T-helper 17 cell (primary cell): ENCODE results near the gene HELZ2. TPM values are rescaled to one million over a fixed set of nuclear protein-coding genes. Genes with fewer than 3 reads are reported as not detected.
"Not testable (repeated sequence)": the region's sequence is repeated elsewhere in the genome, so short reads cannot be mapped to it uniquely, and the experiment has no call there.

Experiments used
- ATAC-seq: fragments of 150-1000 bp; cut with Tn5 transposase; 2 replicates; pipeline ENCODE4 v1.10.0; 2021; ENCODE audit warnings: mild to moderate bottlenecking, moderate library complexity
- DNase-seq, 3 donors: peaks; one replicate each; pipeline versions ENCODE4 v3.0.0 to v3.0.0-alpha.2; 2020 to 2021
- H3K9me3 ChIP-seq: one replicate; pipeline ENCODE4 v1.7.0; 2013; ENCODE audit warnings: low read length, mild to moderate bottlenecking; ENCODE audit not compliant: control insufficient read depth, poor library complexity, severe bottlenecking
- H3K27ac Mint-ChIP-seq: one replicate; pipeline ENCODE4 v1.8.0; 2022; ENCODE audit warnings: mild to moderate bottlenecking, moderate library complexity, mixed read lengths
- H3K27me3 Mint-ChIP-seq: one replicate; pipeline ENCODE4 v1.8.0; 2022; ENCODE audit warnings: mixed read lengths
- H3K36me3 Mint-ChIP-seq: one replicate; pipeline ENCODE4 v1.8.0; 2022; ENCODE audit warnings: low read depth, mixed read lengths
- H3K4me1 Mint-ChIP-seq: one replicate; pipeline ENCODE4 v1.8.0; 2022; ENCODE audit warnings: mild to moderate bottlenecking, mixed read lengths
- H3K4me3 Mint-ChIP-seq: one replicate; pipeline ENCODE4 v1.8.0; 2022; ENCODE audit warnings: mild to moderate bottlenecking, moderate library complexity, mixed read lengths
- total RNA-seq, 4 donors: library from RNA in 2 of 4; stranded (reverse) in 2 of 4; gene quantifications; one replicate each; pipeline ENCODE4 v1.2.3 and lab custom pipeline; 2022 to 2026

HELZ2 gene
- total RNA-seq, 2 donors from 2014 or later: 48.0 to 54.8 TPM

DNA sequence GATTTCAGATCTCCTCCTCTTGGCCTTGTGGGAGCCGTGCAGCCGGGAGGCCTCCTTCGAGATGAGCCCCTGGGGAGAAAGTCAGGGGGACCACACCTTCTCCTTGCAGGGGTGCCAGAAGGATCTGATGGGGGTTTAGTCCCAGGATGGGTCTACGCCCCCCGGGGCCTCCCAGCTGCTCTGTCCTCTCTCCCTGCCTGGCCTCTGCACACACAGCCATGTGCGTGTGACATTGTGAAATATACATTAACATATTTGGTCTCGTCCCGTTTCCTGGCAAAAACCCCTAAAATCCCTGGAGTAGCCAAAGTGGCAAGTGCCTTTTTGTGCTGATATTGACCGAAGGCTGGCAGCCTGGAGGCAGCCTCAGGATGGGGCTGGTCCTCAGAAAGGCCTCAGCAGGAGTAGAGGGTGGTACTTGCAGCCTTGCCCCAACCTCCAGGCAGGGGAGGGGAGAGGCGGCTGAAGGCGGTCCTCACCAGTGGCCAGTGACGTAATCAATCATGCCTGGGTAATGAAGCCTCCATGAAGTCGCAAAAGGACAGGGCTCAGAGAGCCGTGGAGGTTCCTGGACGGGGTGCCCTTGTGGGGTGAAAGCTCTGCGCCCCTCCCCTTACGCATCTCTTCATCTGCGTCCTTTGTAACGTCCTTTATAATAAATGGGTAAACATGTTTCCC is 5.1 kb upstream of the HELZ2 start:
- no peak overlapping the region for H3K27ac Mint-ChIP-seq
- no peak for DNase-seq
- H3K9me3 ChIP-seq: no peaks in the 10 kb centered on the region
- no peaks in the 10 kb centered on the region for H3K36me3 Mint-ChIP-seq
- H3K4me1 Mint-ChIP-seq: peaks cover 2% of the 10 kb centered on the region
- peaks cover 4% of the 10 kb centered on the region for H3K27me3 Mint-ChIP-seq
- ATAC-seq: no peak
- H3K4me3 Mint-ChIP-seq: no peak overlapping the region

DNA sequence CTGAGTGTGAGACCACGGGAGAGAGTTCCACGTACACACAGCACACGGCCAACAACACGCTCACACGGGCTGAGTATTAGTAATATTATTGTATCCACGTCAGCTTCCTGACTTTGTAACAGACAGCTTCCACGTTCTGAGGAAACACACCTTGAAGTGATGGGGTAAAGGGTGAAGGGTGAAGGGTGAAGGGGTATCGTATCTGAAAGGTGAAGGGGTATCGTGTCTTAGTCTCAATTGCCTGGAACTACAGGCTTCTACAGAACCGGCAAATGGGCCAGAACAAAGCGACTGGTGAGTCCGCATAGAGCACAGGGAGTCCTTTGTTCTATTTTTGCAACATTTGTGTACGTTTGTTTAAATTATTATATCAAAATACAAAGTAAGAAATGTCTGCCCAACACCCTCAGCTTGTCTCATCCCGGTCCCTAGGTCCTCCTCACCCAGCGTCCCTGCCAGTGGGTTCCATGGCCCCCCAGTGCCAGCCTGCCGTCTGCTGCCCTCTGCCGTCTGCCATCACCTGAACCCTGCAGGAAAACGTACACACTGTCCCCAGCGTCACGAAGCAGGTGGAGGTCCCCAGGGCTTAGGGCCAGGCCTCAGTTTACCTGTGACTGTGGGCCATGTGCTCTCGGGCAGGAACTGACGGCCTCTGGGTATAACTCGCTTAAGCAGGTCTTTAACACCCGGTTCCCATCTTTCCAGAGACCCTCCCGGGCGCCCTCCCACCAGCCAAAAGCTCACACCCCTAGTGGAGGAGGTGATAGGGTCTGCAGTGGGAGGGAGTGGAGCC is 4.4 kb upstream of the HELZ2 start:
- no peak for DNase-seq
- ATAC-seq: no peak
- H3K27ac Mint-ChIP-seq: no peak overlapping the region

DNA sequence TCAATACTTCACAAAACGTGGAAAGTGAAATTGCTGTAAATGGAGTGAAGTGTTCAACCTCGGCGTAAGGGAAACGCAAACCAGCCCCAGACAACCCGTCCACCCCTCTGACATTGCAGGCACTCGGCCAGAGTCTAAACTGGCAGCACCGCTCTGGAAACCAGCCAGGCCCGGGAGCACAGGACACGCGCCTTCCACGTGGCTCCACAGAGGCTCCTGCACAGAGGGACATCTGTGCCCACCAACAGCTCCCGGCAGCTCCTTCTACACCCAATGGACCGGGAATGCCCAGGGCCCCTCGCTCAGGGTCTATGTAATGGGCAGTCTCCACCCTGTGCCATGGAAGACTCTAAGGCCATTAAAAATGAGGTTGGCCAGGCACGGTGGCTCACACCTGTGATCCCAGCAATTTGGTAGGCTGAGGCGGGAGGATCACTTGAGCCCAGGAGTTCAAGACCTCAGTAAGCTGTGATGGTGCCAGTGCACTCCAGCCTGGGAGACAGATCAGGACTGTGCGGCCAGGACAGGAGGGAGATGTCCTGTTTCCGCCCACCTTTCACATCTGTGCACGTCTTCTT is 3.4 kb upstream of the HELZ2 start:
- Mint-ChIP-seq H3K4me1 (no peaks in the 10 kb centered on the region), H3K4me3 (no peak overlapping the region), H3K27me3 (peaks cover 4% of the 10 kb centered on the region), H3K27ac (no peak overlapping the region), H3K36me3 (no peaks in the 10 kb centered on the region)
- DNase-seq (no peak), ATAC-seq (no peak)
- H3K9me3 ChIP-seq: no peaks in the 10 kb centered on the region

More for the DNA sequence above, 4.4 kb upstream of the HELZ2 start:
- Mint-ChIP-seq H3K36me3 (no peaks in the 10 kb centered on the region), H3K4me3 (no peak overlapping the region), H3K4me1 (no peaks in the 10 kb centered on the region), H3K27me3 (peaks cover 4% of the 10 kb centered on the region)
- no peaks in the 10 kb centered on the region for H3K9me3 ChIP-seq

DNA sequence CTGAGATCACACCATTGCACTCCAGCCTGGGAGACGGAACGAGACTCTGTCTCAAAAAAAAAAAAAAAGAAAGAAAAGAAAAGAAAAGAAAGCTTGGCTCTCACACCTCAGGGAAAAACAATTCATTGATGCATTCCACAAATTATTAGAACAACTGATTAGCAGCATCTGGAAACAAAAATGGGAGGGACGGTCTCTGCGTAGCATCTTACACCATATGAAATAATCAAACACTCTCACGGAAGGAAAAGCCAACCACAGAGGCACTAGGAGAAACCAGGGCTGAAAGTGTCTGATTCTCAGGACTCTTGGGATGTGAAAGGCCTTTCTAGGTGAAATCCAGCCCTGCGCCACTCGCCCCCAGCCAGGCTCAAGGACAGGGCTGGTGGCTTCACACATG is 2.3 kb upstream of the HELZ2 start:
- no peak overlapping the region for H3K27ac Mint-ChIP-seq
- ATAC-seq (no peak), DNase-seq (no peak)
- H3K9me3 ChIP-seq: no peaks in the 10 kb centered on the region
- peak overlapping the region; percentile 66 for H3K4me3 Mint-ChIP-seq
- no peaks in the 10 kb centered on the region for H3K36me3 Mint-ChIP-seq
- H3K27me3 Mint-ChIP-seq: peaks cover 4% of the 10 kb centered on the region
- no peaks in the 10 kb centered on the region for H3K4me1 Mint-ChIP-seq

DNA sequence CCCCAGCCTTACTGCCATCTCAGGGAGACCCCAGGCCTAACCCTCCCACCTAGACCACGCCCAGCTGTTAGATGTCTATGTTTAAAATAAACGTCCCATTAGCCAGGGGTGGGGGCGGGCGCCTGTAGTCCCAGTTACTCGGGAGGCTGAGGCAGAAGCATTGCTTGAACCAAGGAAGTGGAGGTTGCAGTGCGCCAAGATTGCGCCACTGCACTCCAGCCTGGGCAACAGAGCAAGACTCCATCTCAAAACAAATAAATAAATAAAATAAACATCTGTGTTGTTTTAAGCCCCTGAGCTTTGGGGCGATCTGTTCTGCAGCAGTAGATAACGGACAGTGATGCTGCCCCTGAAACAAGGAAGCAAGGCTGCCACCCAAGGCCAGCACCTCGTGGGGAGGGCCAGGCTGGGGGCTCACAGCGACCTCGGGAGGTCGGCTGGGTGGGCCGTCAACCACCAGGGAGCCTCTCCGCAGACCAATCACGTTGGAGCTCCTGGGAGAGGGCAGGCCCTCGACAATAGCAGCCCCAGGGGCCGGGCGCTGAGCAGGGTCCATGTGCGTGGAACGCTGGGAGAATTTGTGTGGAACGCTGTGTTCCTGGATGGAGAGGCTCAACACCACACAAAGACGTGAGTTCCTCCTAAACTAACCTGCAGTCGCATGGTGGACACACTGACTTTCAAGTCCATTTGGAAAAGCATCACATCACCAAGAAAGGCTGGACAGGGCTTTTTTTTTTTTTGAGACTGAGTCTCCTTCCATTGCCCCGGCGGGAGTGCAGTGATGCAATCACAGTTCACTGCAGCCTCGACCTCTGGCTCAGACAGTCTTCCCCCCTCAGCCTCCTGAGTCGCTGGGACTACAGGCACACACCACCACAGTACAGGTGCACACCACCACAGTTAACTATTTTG is 1.0 kb upstream of the HELZ2 start:
- Mint-ChIP-seq H3K27ac (no peak overlapping the region), H3K27me3 (peaks cover 4% of the 10 kb centered on the region)
- no peak for ATAC-seq

DNA sequence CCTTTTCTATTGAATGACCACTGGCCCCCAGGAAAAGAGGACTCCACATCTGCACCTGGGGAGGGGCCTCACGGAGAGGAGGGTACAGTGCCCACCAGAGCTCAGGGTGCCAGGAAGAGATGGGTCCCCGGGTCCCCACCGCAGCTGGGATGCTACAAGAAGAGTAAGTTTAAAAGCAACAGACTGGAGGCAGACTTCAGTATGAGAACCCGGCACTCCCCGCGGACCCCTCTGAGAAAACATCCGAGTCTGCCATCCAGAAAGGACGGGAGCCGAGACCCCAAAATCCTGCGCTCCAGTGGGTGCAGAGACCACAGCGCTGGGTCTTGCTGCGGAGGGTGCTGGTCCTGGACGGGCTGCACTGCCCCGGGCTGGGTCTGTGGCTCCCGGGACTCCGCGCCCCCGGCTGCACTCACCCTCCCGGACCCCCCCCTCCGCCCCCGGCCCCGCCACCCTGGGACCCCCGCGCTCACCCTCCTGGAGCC is 350 bp downstream of the HELZ2 start:
- Mint-ChIP-seq H3K27me3 (peaks cover 4% of the 10 kb centered on the region), H3K4me1 (peaks cover 5% of the 10 kb centered on the region), H3K36me3 (no peaks in the 10 kb centered on the region), H3K4me3 (peak overlapping the region; percentile 87), H3K27ac (no peak overlapping the region)
- DNase-seq (no peak), ATAC-seq (peak; percentile 26)
- H3K9me3 ChIP-seq: no peaks in the 10 kb centered on the region

More for the DNA sequence above, 1.0 kb upstream of the HELZ2 start:
- no peaks in the 10 kb centered on the region for H3K9me3 ChIP-seq
- H3K4me1 Mint-ChIP-seq: no peaks in the 10 kb centered on the region
- no peak for DNase-seq
- peak overlapping the region; percentile 87 for H3K4me3 Mint-ChIP-seq
- no peaks in the 10 kb centered on the region for H3K36me3 Mint-ChIP-seq

DNA sequence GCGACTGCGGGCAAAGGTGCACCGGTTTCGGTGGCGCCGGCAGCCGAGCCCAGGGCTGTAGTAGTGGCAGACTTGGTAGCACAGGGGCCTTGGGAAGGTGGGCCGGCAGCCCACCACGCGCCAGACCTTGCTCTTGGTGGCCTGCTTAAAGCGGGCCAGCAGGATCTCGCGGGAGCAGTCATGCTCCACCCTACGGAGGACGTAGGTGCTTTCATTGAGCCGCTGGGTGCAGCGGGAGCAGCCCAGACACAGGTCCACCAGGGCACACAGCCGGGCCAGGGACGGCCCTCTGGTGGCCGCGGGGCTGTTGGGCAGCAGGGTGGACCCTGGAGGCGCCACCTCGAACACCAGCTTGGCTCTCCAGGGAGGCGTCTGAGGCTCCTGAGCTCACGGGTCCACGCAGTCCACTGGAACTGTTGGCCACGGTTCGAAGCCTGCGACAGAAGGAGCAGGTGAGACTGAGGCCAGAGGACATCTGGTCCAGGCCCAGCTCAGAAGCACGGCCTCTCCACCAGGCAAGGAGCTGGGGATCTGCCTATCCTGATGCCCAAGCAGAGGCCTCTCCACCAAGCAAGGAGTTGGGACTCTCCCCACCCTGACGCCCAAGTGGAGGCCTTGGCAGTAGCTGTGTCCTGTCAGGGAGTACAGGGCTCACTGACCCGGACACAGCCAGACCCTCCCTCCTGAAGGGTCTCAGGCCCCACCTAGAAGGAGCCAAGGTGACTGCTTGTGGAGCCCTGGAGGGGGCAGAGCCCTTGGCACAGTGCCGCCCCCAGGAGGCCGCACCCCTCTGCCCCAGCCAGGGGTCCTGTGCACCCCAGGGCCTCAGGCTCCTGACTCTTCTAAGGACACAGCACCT is 1.0 kb downstream of the HELZ2 start:
- Mint-ChIP-seq H3K27me3 (peaks cover 4% of the 10 kb centered on the region), H3K4me1 (peaks cover 6% of the 10 kb centered on the region), H3K27ac (no peak overlapping the region), H3K36me3 (no peaks in the 10 kb centered on the region), H3K4me3 (peak overlapping the region; percentile 87)
- ATAC-seq (no peak), DNase-seq (peak in 1 of 3 donors; percentile 10)
- no peaks in the 10 kb centered on the region for H3K9me3 ChIP-seq

DNA sequence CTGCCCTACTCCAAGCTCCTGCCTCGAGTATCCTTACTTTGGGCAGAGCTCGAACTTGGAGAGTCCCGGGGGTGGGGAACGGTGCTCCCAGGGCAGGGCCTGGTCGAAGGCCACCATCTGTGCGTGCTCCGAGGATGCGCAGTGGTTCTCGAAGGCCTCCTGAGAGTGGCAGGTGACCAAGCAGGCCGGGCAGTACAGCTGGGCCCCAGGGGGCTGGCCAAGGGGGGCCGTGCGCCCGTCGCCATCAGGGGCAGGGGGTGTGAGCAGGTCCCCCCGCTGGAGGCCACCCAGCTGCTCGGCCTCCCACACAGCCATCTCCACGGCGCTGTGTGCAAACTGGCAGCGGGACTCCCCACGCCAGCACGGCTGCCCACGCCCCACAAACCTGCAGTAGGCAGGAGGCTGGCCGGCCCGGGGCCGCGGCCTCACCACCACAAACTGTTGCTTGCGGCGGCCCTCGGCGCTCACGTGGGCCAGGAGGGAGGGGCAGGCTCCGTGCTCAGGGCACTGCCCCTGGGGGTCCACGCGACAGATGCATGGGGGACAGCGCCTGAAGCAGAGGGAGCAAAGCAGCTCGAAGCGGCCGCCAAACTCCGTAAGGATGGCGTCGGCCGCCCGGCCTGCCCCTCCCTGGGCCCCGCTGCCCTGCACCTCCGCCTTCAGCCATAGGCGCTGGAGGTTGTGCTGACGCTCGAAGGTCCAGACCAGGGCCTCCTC is 1.8 kb downstream of the HELZ2 start:
- no peaks in the 10 kb centered on the region for H3K9me3 ChIP-seq
- Mint-ChIP-seq H3K27me3 (peaks cover 4% of the 10 kb centered on the region), H3K4me1 (peaks cover 11% of the 10 kb centered on the region), H3K36me3 (no peaks in the 10 kb centered on the region), H3K27ac (no peak overlapping the region), H3K4me3 (no peak overlapping the region)
- ATAC-seq (no peak), DNase-seq (peak in 1 of 3 donors; percentile 6)

DNA sequence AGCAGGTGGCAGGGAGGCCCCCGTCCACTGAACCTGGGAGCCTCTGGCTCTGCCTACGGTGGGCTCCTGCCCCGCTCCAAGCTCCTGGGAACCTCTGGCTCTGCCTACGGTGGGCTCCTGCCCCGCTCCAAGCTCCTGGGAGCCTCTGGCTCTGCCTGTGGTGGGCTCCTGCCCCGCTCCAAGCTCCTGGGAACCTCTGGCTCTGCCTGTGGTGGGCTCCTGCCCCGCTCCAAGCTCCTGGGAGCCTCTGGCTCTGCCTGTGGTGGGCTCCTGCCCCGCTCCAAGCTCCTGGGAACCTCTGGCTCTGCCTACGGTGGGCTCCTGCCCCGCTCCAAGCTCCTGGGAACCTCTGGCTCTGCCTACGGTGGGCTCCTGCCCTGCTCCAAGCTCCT is 3.0 kb downstream of the HELZ2 start:
- not testable (repeated sequence) for ATAC-seq

DNA sequence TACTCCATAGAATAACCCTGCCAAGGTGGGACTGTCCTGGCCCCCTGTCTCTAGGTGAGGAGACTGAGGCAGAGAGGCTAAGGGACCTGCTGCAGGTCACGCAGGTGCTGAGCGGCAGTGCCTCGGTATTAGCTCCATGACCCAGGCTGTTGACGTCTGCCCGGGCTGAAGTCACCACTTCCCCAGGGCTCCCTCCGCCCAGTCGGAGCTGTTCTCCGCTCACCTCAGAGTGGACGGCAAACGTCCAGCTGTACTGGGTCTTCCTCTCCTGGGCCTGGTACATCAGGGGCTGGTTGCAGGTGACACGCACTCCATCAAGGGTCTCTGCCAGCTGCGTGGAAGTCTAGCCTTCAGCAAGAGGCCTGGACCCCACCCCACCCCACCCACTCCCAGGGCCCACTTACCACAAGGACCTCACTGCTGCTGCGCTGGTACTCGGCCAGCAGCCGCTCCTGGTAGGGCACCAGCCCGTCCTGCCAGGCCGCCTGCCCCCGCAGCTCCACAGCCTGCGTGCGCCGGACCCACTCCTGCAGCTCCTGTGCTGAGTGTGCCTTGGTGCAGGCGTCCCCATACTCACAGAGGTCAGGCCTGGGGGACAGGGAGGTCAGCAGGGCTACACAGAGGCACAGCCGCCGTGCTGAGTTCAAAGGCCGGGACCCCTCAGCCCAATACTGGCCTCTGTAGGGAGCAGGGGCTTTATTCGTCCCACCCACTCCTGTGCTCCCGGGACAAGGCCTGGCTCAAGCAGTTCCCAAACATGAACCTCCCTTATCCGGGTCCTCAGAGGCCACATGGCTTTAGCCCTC is 3.6 kb downstream of the HELZ2 start:
- Mint-ChIP-seq H3K4me1 (peaks cover 15% of the 10 kb centered on the region), H3K27ac (no peak overlapping the region), H3K27me3 (no peaks in the 10 kb centered on the region), H3K4me3 (peak overlapping the region; percentile 50), H3K36me3 (no peaks in the 10 kb centered on the region)
- no peaks in the 10 kb centered on the region for H3K9me3 ChIP-seq
- DNase-seq (no peak), ATAC-seq (no peak)

More for the DNA sequence above, 3.0 kb downstream of the HELZ2 start:
- not testable (repeated sequence) for H3K9me3 ChIP-seq, H3K4me3 Mint-ChIP-seq, H3K27me3 Mint-ChIP-seq, DNase-seq, H3K27ac Mint-ChIP-seq, H3K36me3 Mint-ChIP-seq
- H3K4me1 Mint-ChIP-seq: peaks cover 15% of the 10 kb centered on the region
